GM18868 (cell line): ENCODE measurements around the gene MYH8.

ENCODE experiments used
- ATAC-seq: cut with Tn5 transposase; IDR thresholded peaks from one replicate; pipeline ENCODE4 v1.9.1; 2021; ENCODE audit warnings: mild to moderate bottlenecking, moderate library complexity; ENCODE audit not compliant: unreplicated experiment

Gene MYH8

GRCh38 chr17:10384175-10384574 lies 37.6 kb downstream of the MYH8 start:
- no peak for ATAC-seq

- no peak for ATAC-seq
Observed at GRCh38 chr17:10380631-10381408, 40.9 kb downstream of the MYH8 start.

DNA sequence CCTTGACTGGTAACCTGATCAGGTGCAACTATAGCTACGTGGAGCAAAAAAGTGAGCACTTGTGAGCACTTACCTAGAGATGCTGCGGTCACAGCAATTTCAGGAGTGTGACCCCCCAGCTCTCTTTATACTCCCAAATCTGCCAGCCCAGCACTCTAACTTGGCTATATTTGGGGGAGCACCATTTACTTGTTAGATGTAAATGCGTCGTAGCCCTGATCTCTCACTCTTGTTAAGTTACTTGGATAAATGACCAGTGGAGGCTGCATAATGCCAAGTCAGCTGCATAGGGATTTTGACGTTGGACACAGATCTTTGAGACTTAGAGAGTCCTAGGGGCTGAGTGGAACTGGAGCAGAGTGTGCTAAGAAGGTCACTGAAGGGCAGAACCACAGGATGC lies 48.8 kb downstream of the MYH8 start, which contains the start of gene MYH13:
Gene MYH13 (minus strand): TSS at position 101 of the 400 bp plus-strand sequence. CDS start 8,476 bp downstream, outside the sequence.
- ATAC-seq = no peak

- ATAC-seq = no peak
Observed at GRCh38 chr17:10370016-10370608, 51.6 kb downstream of the MYH8 start.

DNA sequence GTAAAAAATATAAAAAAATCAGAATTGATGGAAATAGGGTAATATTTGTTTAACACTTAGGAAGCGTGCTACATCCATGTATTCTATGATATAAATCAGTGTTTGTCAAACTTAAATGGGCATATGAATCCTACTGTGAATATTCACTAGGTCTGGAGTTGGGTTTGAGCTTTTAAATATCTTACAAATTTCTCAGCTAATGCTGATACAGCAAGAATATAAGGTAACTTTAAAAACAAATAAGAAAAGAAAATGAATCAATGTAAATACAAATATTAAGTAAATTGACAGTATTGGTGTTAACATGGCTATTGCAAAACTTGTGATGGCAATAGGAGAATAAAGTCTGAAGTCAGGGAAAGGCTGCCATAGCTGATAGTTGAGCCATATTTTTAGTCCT lies 52.5 kb downstream of the MYH8 start:
- ATAC-seq = no peak

DNA sequence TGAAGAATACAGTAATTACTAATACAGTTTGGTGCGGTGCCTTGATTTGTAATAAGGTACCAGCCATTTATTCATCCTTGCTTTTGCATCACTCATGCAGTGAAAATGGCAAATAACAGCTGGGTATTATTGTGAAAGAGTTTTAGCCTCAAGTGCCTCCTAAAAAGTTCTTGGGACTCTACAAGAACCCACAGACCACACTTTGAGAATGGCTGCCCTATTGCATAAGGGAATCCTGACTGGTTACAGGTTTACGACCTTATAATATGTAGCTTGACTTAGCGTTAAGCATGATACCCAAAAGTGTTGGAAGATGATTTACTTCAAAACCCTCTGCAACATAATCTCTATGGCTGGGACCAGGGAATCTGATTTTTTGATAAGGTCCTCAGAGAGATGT lies 53.2 kb downstream of the MYH8 start:
- no peak for ATAC-seq

DNA sequence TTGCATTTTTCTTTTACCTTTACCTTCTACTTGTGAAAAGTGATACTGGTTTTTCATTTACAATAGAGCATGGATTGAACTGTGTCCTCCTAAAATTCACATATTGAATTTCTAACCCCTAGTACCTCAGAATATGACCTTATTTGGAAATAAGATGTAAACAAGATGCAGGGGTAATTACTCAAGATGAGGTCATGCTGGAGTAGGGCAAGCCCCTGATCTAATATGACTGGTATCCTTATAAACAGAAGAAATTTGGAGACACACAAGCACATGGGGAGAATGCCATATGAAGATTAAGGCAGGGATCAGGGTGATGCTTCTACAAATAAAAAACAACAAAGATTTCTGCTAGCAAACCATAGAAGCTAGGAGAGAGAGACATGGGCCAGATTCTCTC lies 61.2 kb downstream of the MYH8 start:
- ATAC-seq = no peak

- no peak for ATAC-seq
Observed at GRCh38 chr17:10357768-10358167, 64.0 kb downstream of the MYH8 start.

- no peak for ATAC-seq
Observed at GRCh38 chr17:10354651-10355050, 67.1 kb downstream of the MYH8 start.

DNA sequence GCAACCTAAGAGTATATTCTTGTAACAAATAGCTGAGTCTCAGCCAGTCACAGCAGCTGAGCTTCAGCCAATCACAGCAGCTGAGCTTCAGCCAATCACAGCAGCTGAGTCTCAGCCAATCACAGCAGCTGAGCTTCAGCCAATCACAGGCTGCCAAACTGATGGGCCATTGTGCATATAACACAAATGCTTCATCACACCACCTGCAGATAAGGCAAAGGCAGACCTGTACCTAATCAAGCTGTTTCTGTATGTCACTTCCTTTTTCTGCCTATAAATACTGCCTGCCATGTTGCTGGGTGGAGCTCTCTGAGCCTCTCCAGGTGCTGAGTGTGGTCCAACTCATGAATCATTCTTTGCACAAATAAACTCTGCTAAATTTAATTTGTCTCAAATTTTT lies 68.9 kb downstream of the MYH8 start:
- no peak for ATAC-seq

DNA sequence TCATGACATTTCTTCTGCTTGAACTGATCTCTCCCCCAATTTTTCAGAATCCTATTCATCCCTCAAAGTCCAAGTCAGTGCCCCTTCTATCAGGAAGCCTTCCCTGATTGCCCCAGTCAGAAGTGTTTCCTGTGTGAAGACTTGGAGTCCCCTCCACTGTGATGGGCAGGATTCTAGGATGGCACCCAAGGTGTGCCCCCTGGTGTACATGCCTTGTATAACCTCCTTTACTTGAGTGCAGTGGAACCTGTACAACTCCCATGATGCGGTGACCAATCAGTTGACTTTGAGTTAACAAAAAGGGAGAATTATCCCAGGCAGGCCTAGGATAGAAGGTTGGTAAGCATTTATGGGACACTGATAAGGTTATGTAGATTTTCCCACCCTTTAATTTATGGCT lies 72.3 kb downstream of the MYH8 start:
- ATAC-seq = peak; percentile 48

DNA sequence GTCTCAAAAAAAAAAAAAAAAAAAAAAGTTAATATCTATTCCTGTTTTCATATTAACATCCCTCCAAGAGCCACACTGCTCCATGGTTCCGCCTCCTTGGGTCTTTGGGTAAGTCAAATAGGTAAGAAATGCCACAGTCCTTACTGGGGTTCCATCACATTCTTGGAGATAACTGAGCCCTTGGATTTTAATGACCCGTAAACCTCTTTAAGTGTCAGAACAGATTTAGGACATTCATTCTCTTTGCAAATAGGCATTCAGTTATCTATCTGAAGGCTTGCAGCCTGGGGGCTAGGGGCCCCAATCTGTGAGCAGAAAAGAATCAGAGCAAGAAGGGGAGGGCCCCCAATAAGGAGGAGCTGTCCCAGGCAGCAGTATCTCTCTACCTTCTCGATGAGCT lies 76.9 kb downstream of the MYH8 start:
- ATAC-seq = no peak
